AG04449 (cell line): ENCODE data around the gene SGSM2.

Source experiments
- CTCF ChIA-PET: fragments of 350-600 bp; formaldehyde crosslinking; extraction: SDS; loops from one replicate; lab custom pipeline; 2021; ENCODE audit warnings: antibody characterized with exemption; lab: Yijun Ruan, JAX
- POLR2A ChIA-PET: fragments of 400-600, 350-600 bp; formaldehyde crosslinking; extraction: SDS; loops from one replicate; lab custom pipeline; 2020; ENCODE audit warnings: antibody characterized with exemption, inconsistent platforms; lab: Yijun Ruan, JAX
- DNase-seq: peaks from one replicate; pipeline ENCODE4 v3.0.0-alpha.2; 2010; ENCODE audit warnings: low read depth, low spot score
- H3K4me3 ChIP-seq: 2 replicates; pipeline ENCODE4 v1.5.1; 2011; ENCODE audit warnings: low read depth, mild to moderate bottlenecking, control low read depth, low read length
- TF ChIP-seq, protein P1 (sequence below): IDR thresholded peaks from one replicate; pipeline ENCODE4 v1.5.1; 2011; ENCODE audit warnings: mild to moderate bottlenecking, moderate library complexity, low read length, control low read depth, inconsistent platforms; ENCODE audit not compliant: insufficient read depth; ENCODE audit errors: missing control alignments

SGSM2 gene

DNA sequence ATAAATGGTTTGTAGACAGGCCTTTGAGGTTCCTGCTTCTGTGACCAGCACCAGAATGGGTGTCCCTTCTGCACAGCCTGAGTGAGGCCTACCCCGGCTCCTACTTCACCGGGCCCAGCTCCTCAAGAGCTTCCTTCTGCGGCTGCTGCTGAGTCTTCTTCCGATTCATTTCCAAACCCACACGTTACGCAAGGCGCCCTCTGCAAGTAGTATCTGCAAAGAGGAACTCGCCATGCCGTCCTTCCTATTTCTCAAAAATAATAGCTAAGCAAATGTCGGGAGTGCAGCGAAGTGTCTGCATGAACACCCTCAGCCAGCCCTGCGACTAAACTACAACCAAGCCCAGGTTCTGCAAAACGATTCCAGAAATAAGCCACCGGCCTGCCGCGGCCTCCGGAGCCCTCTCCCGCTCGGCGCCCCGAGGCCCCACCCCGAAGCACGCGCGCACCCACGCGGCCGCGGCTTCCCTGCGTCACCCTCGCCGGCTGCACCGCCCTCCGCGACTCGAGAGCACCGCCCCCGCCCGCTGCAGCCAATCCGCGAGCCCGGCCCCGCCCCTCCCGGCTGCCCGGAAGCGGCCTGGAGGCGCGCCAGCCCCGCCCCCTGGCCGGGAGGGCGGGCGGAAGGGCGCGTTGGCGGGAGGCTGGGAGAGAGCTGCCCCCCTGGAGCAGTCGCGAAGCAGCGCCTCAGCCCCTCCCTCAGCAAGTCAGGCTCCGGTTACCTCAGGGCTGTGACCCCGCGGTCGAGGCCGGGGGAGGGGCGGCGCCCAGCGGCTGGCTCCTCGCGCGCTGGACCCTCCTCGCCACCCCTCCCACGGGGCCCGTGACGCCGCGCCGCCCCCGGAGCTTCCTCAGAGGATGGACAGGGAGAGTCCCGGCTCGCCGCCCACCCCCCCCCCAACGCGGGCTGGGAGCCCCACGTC is 55.2 kb downstream of the SGSM2 start:
- ChIA-PET CTCF (interaction anchor here (1.1 to 5.2 kb wide), 7 partner anchors 9 to 38 kb away, joined by 3 to 91 read pairs (median 9); partner anchors contain the start of gene MNT), POLR2A (interaction anchor here (0.9 to 2.6 kb wide), 7 partner anchors 9 to 675 kb away, joined by 3 to 17 read pairs (median 10); no protein-coding TSS in a partner anchor)
- no peak for DNase-seq
- TF ChIP-seq, protein P1, sequence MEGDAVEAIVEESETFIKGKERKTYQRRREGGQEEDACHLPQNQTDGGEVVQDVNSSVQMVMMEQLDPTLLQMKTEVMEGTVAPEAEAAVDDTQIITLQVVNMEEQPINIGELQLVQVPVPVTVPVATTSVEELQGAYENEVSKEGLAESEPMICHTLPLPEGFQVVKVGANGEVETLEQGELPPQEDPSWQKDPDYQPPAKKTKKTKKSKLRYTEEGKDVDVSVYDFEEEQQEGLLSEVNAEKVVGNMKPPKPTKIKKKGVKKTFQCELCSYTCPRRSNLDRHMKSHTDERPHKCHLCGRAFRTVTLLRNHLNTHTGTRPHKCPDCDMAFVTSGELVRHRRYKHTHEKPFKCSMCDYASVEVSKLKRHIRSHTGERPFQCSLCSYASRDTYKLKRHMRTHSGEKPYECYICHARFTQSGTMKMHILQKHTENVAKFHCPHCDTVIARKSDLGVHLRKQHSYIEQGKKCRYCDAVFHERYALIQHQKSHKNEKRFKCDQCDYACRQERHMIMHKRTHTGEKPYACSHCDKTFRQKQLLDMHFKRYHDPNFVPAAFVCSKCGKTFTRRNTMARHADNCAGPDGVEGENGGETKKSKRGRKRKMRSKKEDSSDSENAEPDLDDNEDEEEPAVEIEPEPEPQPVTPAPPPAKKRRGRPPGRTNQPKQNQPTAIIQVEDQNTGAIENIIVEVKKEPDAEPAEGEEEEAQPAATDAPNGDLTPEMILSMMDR, result no peak
- H3K4me3 ChIP-seq, result peak overlapping the region; percentile 62

DNA sequence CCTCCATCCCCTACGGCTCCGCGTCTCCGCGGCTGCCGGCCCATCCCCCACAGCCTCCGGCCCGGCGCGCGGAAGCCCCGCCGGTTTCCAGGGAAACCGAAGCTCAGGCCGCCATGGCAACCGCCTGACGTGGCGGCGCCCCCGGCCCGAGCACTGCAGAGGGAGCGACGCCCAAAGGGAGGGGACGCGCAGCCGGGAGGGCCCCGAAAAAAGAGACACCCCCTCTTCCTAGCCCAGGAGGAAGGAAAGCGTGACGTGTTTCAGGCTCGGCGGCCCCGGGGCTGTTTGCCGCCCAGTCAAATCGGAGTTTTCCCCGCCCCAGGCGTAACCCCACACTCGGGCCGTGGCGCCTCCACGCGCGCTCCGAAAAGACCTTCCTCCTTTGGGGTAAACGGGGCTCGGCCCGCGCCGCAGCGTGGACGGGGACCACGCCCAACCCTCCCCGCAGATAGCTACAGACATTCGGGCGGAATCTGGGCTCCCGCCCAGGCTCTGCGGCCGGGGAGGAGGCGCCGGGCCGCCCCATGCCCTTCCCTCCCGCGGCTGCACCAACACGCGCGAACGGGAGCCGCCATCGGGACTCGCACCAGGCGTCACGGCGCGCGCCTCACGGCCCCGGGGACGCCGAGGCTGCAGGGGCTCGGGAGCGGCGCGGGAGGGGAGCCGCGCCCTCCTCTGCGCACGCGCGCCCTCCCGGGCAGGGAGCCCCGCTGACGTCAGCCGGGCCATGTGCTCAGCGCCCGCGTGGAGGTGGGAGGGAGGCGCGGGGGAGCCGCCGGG is 56.1 kb downstream of the SGSM2 start:
- TF ChIP-seq, protein P1, result no peak
- CTCF ChIA-PET, result interaction anchor here (2.1 to 5.2 kb wide), 5 partner anchors 10 to 23 kb away, joined by 9 to 91 read pairs (median 10); no protein-coding TSS in a partner anchor
- H3K4me3 ChIP-seq, result peak overlapping the region; percentile 62
- POLR2A ChIA-PET, result interaction anchor here (0.6 to 2.6 kb wide), 8 partner anchors 8 to 676 kb away, joined by 3 to 17 read pairs (median 8); no protein-coding TSS in a partner anchor
- no peak for DNase-seq

DNA sequence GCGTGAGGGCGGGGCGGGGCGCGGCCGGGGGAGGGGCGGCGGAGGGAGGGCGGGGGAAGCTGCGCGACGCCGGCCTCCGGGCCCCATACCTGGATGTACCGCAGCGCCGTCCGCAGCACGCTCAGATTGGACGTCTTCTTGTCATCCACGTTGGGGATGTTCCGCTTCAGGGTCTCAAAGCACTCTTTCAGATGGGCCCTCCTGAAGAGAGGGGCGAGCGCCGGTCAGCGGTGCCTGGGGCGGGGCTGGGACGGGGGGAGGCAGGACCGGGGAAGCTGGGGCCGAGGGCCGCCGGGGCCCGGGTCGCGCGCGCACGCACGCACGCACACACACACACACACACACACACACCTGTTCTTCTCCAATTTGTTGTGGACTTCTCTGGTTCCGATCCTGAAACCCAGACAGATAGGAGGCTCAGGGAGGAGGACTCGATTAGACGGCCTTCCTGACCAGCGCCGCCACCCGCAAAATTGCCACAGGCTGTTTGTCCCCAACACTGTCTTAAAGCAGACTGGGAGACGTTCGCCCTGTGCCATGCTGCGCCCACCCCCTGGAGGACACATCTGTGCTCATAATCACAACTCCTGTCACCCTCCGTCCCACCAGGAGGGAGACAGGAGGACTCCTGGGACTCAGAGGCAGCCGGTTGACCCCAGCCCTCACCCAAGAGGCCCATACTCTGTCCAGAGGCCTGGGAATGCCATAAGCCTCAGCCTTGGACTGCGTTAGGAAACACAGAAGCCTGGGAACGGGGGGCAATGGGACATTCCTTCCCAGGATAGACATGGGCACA is 56.9 kb downstream of the SGSM2 start:
- H3K4me3 ChIP-seq, result peak overlapping the region; percentile 26
- ChIA-PET POLR2A (interaction anchor here (1.4 to 2.6 kb wide), 4 partner anchors 7 to 677 kb away, joined by 4 to 17 read pairs (median 11); no protein-coding TSS in a partner anchor), CTCF (interaction anchor here (2.3 to 5.2 kb wide), 4 partner anchors 10 to 23 kb away, joined by 9 to 91 read pairs (median 33); no protein-coding TSS in a partner anchor)
- TF ChIP-seq, protein P1, result no peak
- no peak for DNase-seq

DNA sequence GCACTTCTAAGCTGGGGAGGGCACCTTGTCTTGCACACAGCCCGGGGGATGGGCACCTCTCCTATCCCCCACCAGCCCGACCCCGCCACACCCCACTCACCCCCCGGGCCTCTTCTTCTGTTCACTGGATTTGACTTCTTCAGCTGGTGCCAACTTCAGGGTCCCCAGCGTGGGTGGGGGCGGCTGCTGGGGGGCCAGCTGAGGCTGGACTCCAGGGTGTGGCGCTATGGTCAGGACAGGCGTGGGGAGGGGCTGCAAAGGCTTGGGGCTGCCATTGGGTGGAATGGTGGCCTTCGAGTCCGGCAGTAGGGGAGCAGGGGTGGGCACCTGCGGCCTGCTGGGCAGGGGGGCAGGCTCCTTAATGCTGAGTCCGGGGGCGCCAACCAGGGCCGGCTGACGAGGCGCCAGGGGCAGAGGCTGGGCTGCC is 57.5 kb downstream of the SGSM2 start:
- CTCF ChIA-PET, result interaction anchor here (2.3 to 5.2 kb wide), 3 partner anchors 9 to 22 kb away, joined by 9 to 91 read pairs (median 57); no protein-coding TSS in a partner anchor
- POLR2A ChIA-PET, result no interaction called here
- no peak overlapping the region for H3K4me3 ChIP-seq
- TF ChIP-seq, protein P1, result no peak
- no peak for DNase-seq

DNA sequence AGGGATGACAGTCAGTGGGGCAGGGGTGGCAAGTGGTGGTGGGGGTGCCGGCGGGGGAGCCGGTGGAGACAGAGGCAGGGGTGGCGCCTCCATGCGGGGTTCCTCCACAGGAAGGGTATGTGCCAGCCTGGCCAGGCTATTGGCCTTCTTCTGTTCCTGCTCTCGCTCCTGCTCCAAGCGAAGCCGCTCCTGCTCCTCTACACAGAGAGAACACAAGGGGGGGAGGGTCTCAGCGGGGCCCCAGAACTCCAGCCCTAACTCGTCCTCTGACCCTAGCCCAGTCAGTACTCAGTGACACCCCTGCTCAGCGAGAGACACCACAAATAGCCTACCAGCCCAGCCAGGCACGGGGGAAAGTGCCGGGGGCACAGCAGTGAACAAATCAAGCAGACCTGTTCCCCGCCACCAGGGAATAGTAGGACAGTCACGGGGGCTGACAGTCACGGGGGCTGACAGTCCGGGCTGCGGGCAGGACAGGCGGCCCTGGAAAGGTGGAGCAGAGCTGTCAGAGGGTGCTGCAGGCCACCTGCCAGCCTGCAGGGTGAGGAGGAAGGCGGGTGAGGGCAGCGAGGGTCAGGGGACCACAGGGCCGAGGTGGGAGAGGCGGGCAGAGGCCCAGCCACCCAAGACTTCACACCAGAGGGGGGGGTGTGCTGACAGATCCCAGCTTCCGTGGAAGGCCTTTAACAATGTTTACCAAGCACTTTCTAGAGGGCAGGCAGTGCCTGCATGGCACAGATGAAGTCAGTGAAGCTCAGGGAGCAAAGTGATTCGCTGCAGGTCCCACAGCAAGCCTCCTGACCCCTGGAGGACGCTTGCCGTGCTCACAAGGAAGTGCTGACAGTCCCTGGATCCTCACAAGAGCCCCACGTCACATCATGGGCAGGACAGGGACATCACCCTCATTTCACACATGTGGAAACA is 58.2 kb downstream of the SGSM2 start:
- CTCF ChIA-PET, result interaction anchor here (0.9 to 5.2 kb wide), 3 partner anchors 14 to 21 kb away, joined by 3 to 91 read pairs (median 5); no protein-coding TSS in a partner anchor
- POLR2A ChIA-PET, result no interaction called here
- peak overlapping the region; percentile 57 for H3K4me3 ChIP-seq

More for the DNA sequence above, 58.2 kb downstream of the SGSM2 start:
- TF ChIP-seq, protein P1, result peak; percentile 24
- no peak for DNase-seq
